BE2C (cell line): Measurements from ENCODE around the gene CORO2B.

Source experiments
- DNase-seq: peaks from one replicate; pipeline ENCODE4 v3.0.0-alpha.2; 2020
- H3K27me3 ChIP-seq: fragments of 250-450 bp; sonication (Bioruptor Pico); 2 replicates; pipeline ENCODE4 v1.5.1; 2020; ENCODE audit warnings: mild to moderate bottlenecking
- H3K36me3 ChIP-seq: fragments of 250-450 bp; sonication (Bioruptor Pico); 2 replicates; pipeline ENCODE4 v1.5.1; 2020; ENCODE audit warnings: mild to moderate bottlenecking
- H3K4me1 ChIP-seq: fragments of 250-450 bp; sonication (Bioruptor Pico); 2 replicates; pipeline ENCODE4 v1.5.1; 2020
- H3K4me3 ChIP-seq: 2 replicates; pipeline ENCODE4 v1.5.1; 2011; ENCODE audit warnings: low read depth, low read length
- H3K9me3 ChIP-seq: fragments of 250-450 bp; sonication (Bioruptor Pico); 2 replicates; pipeline ENCODE4 v1.5.1; 2020
- CTCF ChIP-seq: IDR thresholded peaks from 2 replicates; pipeline ENCODE4 v1.5.1; 2012; ENCODE audit warnings: mild to moderate bottlenecking, low read depth, low read length

Gene CORO2B

GRCh38 chr15:68593828-68594532 lies 15.2 kb downstream of the CORO2B start:
- Histone ChIP-seq H3K9me3 (no peaks in the 10 kb centered on the region), H3K36me3 (no peaks in the 10 kb centered on the region), H3K27me3 (no peaks in the 10 kb centered on the region), H3K4me3 (no peak overlapping the region), H3K4me1 (peaks cover 16% of the 10 kb centered on the region)
- no peak for DNase-seq
- no peak for TF ChIP-seq CTCF

GRCh38 chr15:68594533-68595259 lies 15.9 kb downstream of the CORO2B start:
- Histone ChIP-seq H3K4me1 (peaks cover 22% of the 10 kb centered on the region), H3K36me3 (no peaks in the 10 kb centered on the region), H3K9me3 (no peaks in the 10 kb centered on the region), H3K27me3 (no peaks in the 10 kb centered on the region), H3K4me3 (no peak overlapping the region)
- TF ChIP-seq CTCF, result no peak
- DNase-seq, result no peak

DNA sequence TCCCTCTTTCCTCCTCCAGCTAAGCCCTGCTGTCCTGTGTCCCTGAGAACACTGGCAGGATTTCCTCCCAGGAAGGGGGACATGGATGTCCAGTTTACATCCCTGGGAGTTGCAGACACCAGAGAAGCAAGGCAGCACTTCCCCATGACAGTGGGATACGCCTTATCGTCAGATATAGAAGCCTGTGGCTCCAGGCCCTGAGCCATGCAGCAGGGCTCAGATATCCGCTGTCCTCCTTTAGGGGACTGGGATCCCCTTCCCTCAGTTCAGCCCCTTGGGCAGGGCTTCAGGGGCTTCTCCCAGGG lies 16.4 kb downstream of the CORO2B start:
- H3K9me3 ChIP-seq, result no peaks in the 10 kb centered on the region
- no peaks in the 10 kb centered on the region for H3K27me3 ChIP-seq
- H3K4me3 ChIP-seq, result no peak overlapping the region
- no peak for DNase-seq
- no peaks in the 10 kb centered on the region for H3K36me3 ChIP-seq
- no peak for TF ChIP-seq CTCF
- H3K4me1 ChIP-seq, result peaks cover 26% of the 10 kb centered on the region

DNA sequence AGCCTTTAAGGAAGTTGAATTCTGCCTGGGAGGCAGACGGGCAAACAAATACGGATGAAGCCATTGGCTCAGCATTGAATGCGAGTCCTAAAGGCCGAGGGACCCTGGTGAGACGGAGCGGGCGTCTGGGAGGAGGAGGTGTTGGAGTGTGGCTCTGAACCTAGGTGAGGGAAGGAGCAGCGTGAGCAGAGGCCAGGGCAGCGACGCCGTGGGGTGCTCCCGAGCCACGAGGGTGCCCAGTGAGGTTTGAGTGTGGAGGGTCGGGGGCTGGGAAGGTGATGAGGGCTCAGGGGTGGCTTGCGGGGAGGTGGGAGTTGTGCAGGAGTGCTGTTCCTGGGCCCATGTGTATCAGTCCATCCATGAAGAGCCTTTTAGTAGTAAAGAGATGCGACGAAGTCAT lies 17.0 kb downstream of the CORO2B start:
- DNase-seq, result no peak
- Histone ChIP-seq H3K4me3 (no peak overlapping the region), H3K4me1 (peaks cover 29% of the 10 kb centered on the region), H3K27me3 (no peaks in the 10 kb centered on the region), H3K9me3 (no peaks in the 10 kb centered on the region), H3K36me3 (no peaks in the 10 kb centered on the region)
- no peak for TF ChIP-seq CTCF

GRCh38 chr15:68596691-68597090 lies 17.9 kb downstream of the CORO2B start:
- no peak overlapping the region for H3K4me3 ChIP-seq

More at GRCh38 chr15:68596691-68597090, 17.9 kb downstream of the CORO2B start:
- TF ChIP-seq CTCF, result no peak
- Histone ChIP-seq H3K36me3 (no peaks in the 10 kb centered on the region), H3K9me3 (no peaks in the 10 kb centered on the region), H3K4me1 (peaks cover 29% of the 10 kb centered on the region), H3K27me3 (no peaks in the 10 kb centered on the region)
- no peak for DNase-seq
